Glutamatergic neuron (in vitro differentiated cells): ENCODE data around the gene IRF2. TPM values are rescaled to one million over a fixed set of nuclear protein-coding genes. Genes with fewer than 3 reads are reported as not detected.

Experiments used
- DNase-seq: peaks from one replicate; pipeline ENCODE4 v3.0.0; 2022
- H3K27ac Mint-ChIP-seq: one replicate; pipeline ENCODE4 v1.8.0; 2020; ENCODE audit warnings: mild to moderate bottlenecking, mixed read lengths, inconsistent platforms; ENCODE audit not compliant: unreplicated experiment
- H3K27me3 Mint-ChIP-seq: one replicate; pipeline ENCODE4 v1.8.0; 2020; ENCODE audit warnings: mild to moderate bottlenecking, moderate library complexity, mixed read lengths, inconsistent platforms; ENCODE audit not compliant: unreplicated experiment
- H3K36me3 Mint-ChIP-seq: one replicate; pipeline ENCODE4 v1.8.0; 2020; ENCODE audit warnings: mild to moderate bottlenecking, mixed read lengths, inconsistent platforms; ENCODE audit not compliant: unreplicated experiment
- H3K4me1 Mint-ChIP-seq: one replicate; pipeline ENCODE4 v1.8.0; 2020; ENCODE audit warnings: mild to moderate bottlenecking, low read depth, mixed read lengths, inconsistent platforms; ENCODE audit not compliant: unreplicated experiment
- H3K4me3 Mint-ChIP-seq: one replicate; pipeline ENCODE4 v1.8.0; 2020; ENCODE audit warnings: mild to moderate bottlenecking, mixed read lengths, inconsistent platforms; ENCODE audit not compliant: unreplicated experiment
- H3K9me3 Mint-ChIP-seq: one replicate; pipeline ENCODE4 v1.8.0; 2020; ENCODE audit warnings: mild to moderate bottlenecking, moderate library complexity, mixed read lengths, inconsistent platforms; ENCODE audit not compliant: unreplicated experiment
- total RNA-seq: library from RNA; stranded (reverse); fragmentation: NEBNext Ultra II Directional; extraction: Animal tissue kit (Norgen Biotek cat#: 25700); gene quantifications from one replicate; pipeline ENCODE4 v1.2.1, GENCODE V29; 2021; ENCODE audit not compliant: unreplicated experiment
- TF ChIP-seq, protein P1 (sequence below): fragments of 200-600 bp; sonication (generic); IDR thresholded peaks from one replicate; pipeline ENCODE4 v1.5.0; 2021; ENCODE audit not compliant: partially characterized antibody, unreplicated experiment

IRF2 gene
- total RNA-seq, 1 donor from 2014 or later, result 7.4 TPM

DNA sequence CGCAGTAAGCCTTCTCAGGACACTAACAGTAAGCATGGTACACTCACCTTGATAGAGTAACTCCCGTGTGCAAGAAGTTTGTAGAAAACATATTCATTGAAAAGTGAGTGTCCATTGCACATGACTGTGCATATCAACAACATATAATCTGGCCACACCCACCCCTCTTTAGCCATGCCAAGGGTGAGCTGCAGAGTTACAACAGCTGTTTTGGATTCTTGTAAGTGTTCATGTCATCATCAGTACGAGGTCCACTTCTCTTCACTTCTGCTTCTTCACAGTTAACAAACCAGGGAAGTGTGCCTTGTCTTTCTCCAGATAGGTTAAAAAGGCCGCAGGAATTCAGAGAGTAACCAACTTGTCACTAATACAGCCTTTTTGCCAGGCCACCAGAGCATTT lies 116.6 kb downstream of the IRF2 start:
- no peak overlapping the region for H3K27ac Mint-ChIP-seq
- H3K27me3 Mint-ChIP-seq, result peaks cover 2% of the 10 kb centered on the region
- H3K4me3 Mint-ChIP-seq, result no peak overlapping the region
- H3K4me1 Mint-ChIP-seq, result no peaks in the 10 kb centered on the region
- no peaks in the 10 kb centered on the region for H3K9me3 Mint-ChIP-seq
- no peaks in the 10 kb centered on the region for H3K36me3 Mint-ChIP-seq
- TF ChIP-seq, protein P1, sequence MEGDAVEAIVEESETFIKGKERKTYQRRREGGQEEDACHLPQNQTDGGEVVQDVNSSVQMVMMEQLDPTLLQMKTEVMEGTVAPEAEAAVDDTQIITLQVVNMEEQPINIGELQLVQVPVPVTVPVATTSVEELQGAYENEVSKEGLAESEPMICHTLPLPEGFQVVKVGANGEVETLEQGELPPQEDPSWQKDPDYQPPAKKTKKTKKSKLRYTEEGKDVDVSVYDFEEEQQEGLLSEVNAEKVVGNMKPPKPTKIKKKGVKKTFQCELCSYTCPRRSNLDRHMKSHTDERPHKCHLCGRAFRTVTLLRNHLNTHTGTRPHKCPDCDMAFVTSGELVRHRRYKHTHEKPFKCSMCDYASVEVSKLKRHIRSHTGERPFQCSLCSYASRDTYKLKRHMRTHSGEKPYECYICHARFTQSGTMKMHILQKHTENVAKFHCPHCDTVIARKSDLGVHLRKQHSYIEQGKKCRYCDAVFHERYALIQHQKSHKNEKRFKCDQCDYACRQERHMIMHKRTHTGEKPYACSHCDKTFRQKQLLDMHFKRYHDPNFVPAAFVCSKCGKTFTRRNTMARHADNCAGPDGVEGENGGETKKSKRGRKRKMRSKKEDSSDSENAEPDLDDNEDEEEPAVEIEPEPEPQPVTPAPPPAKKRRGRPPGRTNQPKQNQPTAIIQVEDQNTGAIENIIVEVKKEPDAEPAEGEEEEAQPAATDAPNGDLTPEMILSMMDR, result no peak
- DNase-seq, result no peak

DNA sequence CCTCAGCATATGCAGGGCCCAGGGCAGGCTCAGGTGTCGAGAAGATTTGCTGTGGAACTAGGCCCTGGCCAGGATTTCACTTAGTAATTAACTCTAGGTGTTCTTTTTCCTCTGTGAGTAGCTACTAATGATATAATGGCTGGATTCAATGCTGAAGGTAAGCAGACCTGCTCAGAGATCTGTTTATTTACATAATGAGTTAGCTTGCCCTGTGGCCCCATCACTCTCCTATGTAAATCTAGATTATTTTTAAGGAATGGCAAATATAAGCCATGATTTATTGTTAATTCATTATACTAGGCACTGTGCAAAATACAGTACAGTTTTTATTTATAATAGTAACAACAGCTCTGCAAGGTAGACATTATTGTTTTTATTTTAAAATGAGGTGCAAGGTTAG lies 117.2 kb downstream of the IRF2 start:
- TF ChIP-seq, protein P1, result no peak
- Mint-ChIP-seq H3K9me3 (no peaks in the 10 kb centered on the region), H3K36me3 (no peaks in the 10 kb centered on the region)

DNA sequence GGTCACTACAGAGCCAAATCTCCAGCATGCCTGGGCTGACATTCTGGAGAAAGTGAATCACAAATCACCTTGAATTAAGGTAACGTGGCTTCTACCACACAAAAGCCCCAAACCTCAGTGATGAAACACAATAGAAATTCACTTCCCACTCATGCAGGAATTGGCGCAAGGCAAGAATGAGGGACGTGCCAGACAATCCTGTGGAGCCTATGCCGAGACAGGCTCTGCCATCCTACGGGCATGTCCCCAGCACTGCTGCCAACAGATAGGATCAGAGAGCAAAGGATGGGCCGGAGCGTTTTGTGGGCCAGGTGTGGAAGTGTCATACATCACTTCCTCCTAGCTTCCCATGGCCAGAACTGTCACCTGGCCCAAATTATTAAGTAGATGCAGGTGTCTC lies 118.0 kb downstream of the IRF2 start:
- no peak overlapping the region for H3K27ac Mint-ChIP-seq
- no peaks in the 10 kb centered on the region for H3K36me3 Mint-ChIP-seq
- H3K4me1 Mint-ChIP-seq, result no peaks in the 10 kb centered on the region
- TF ChIP-seq, protein P1, result no peak
- peaks cover 2% of the 10 kb centered on the region for H3K27me3 Mint-ChIP-seq
- DNase-seq, result no peak
- no peak overlapping the region for H3K4me3 Mint-ChIP-seq
- H3K9me3 Mint-ChIP-seq, result no peaks in the 10 kb centered on the region

More for the DNA sequence above, 117.2 kb downstream of the IRF2 start:
- Mint-ChIP-seq H3K4me3 (no peak overlapping the region), H3K27me3 (peaks cover 2% of the 10 kb centered on the region), H3K4me1 (no peaks in the 10 kb centered on the region), H3K27ac (no peak overlapping the region)
- DNase-seq, result no peak

DNA sequence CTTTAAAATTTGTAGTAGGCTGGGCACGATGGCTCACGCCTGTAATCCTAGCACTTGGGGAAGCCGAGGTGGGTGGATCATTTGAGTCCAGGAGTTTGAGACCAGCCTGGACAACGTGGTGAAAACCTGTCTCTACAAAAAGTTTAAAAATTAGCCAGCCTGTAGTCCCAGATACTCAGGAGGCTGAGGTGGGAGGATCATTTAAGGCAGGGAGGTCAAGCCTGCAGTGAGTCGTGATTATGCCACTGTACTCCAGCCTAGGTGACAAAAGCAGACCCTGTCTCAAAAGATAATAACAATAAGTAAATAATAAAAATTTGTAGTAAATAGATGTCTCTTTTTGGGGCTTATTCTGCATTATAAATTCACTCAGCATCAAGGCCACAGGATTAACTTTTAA lies 118.5 kb downstream of the IRF2 start:
- Mint-ChIP-seq H3K4me3 (no peak overlapping the region), H3K27ac (no peak overlapping the region), H3K36me3 (no peaks in the 10 kb centered on the region), H3K4me1 (no peaks in the 10 kb centered on the region), H3K9me3 (no peaks in the 10 kb centered on the region), H3K27me3 (peaks cover 2% of the 10 kb centered on the region)
- DNase-seq, result no peak
- TF ChIP-seq, protein P1, result no peak

DNA sequence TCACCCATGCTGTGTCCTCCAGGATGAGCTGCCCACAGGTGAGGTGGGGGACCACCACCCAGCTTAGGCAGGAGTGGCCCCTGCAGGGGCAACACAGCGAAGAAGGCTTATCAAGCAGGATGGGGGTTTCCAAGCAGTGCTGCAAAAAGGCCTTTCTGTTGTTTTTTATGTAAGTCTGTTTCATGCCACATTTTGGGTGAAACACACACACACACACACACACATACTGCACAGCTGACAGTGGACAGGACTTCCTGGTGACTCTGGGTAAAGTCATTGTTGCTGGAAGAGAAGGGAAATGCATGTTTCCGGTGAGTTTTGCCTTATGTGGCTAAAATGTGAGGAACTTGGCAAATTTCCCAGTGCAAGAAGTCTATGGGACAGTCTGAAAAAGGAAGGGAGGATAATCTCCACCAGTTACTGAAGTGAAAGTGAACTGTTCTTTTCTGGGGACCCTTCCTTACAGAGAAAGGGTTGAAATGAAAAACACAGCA lies 119.2 kb downstream of the IRF2 start:
- Mint-ChIP-seq H3K4me3 (no peak overlapping the region), H3K27me3 (peaks cover 2% of the 10 kb centered on the region), H3K36me3 (no peaks in the 10 kb centered on the region), H3K4me1 (no peaks in the 10 kb centered on the region), H3K9me3 (no peaks in the 10 kb centered on the region), H3K27ac (no peak overlapping the region)
- TF ChIP-seq, protein P1, result no peak
- DNase-seq, result no peak
